CD4-positive, alpha-beta memory T cell (primary cell): ENCODE data around the gene SNX19. TPM values are rescaled to one million over a fixed set of nuclear protein-coding genes. Genes with fewer than 3 reads are reported as not detected.

Source experiments
- CTCF ChIA-PET: fragments of 350-600 bp; sonication (Branson Sonifier 250); formaldehyde crosslinking; loops from one replicate; lab custom pipeline; 2021; ENCODE audit warnings: inconsistent platforms; ENCODE audit not compliant: partially characterized antibody; lab: Charles Lee
- POLR2A ChIA-PET: fragments of 350-600 bp; sonication (Branson Sonifier 250); formaldehyde crosslinking; loops from one replicate; lab custom pipeline; 2021; ENCODE audit not compliant: partially characterized antibody; lab: Charles Lee
- DNase-seq, 5 donors: peaks; one replicate each; pipeline versions ENCODE4 v3.0.0 to v3.0.0-alpha.2; 2020 to 2022; ENCODE audit warnings: mixed read lengths in 1 of 5
- H3K27ac ChIP-seq: one replicate; pipeline ENCODE4 v1.7.0; 2013; ENCODE audit warnings: low read depth, low read length
- H3K27me3 ChIP-seq: 2 replicates; pipeline ENCODE4 v1.7.0; 2013; ENCODE audit warnings: mild to moderate bottlenecking, low read length, moderate library complexity; ENCODE audit not compliant: insufficient read depth
- H3K36me3 ChIP-seq: 2 replicates; pipeline ENCODE4 v1.7.0; 2013; ENCODE audit warnings: mild to moderate bottlenecking, low read length, moderate library complexity; ENCODE audit not compliant: insufficient read depth
- H3K4me1 ChIP-seq: 2 replicates; pipeline ENCODE4 v1.7.0; 2013; ENCODE audit warnings: mild to moderate bottlenecking, low read length, moderate library complexity; ENCODE audit not compliant: insufficient read depth
- H3K4me3 ChIP-seq, 2 donors: one replicate each; pipeline ENCODE4 v1.7.0; 2013; ENCODE audit warnings: low read length in 2 of 2, mild to moderate bottlenecking in 1 of 2
- H3K9me3 ChIP-seq, 2 donors: one replicate each; pipeline ENCODE4 v1.7.0; 2013; ENCODE audit warnings: low read length in 2 of 2, control low read depth in 1 of 2; ENCODE audit not compliant: control insufficient read depth in 1 of 2
- H3K27ac Mint-ChIP-seq, 7 donors: one replicate each; pipeline ENCODE4 v1.8.0; 2020 to 2021; ENCODE audit warnings: mixed read lengths in 7 of 7, mild to moderate bottlenecking in 6 of 7, inconsistent platforms in 3 of 7, moderate library complexity in 3 of 7
- H3K27me3 Mint-ChIP-seq, 2 donors: one replicate each; pipeline ENCODE4 v1.8.0; 2020 to 2021; ENCODE audit warnings: mixed read lengths in 2 of 2
- H3K36me3 Mint-ChIP-seq, 2 donors: one replicate each; pipeline ENCODE4 v1.8.0; 2020 to 2021; ENCODE audit warnings: mixed read lengths in 2 of 2, inconsistent platforms in 1 of 2, mild to moderate bottlenecking in 1 of 2
- H3K4me1 Mint-ChIP-seq, 4 donors: one replicate each; pipeline ENCODE4 v1.8.0; 2020 to 2021; ENCODE audit warnings: mixed read lengths in 4 of 4, mild to moderate bottlenecking in 1 of 4
- H3K4me3 Mint-ChIP-seq, 8 donors: one replicate each; pipeline ENCODE4 v1.8.0; 2020 to 2021; ENCODE audit warnings: mixed read lengths in 8 of 8, mild to moderate bottlenecking in 7 of 8, moderate library complexity in 6 of 8, inconsistent platforms in 3 of 8
- H3K9me3 Mint-ChIP-seq, 8 donors: one replicate each; pipeline ENCODE4 v1.8.0; 2020 to 2021; ENCODE audit warnings: mixed read lengths in 8 of 8, mild to moderate bottlenecking in 5 of 8, inconsistent platforms in 3 of 8, moderate library complexity in 1 of 8
- intact Hi-C: fragments of 100-400 bp; cut with micrococcal nuclease; formaldehyde crosslinking; loops from one replicate; pipeline ENCODE4 v1.15.1; 2023
- polyA plus RNA-seq, 2 donors: library from polyadenylated mRNA; unstranded; fragments of 300-500 nt; fragmentation: Illumina TruSeq; gene quantifications; one replicate each; pipeline ENCODE4 v1.2.3, GENCODE V29; 2021
- total RNA-seq, 2 experiments: library from RNA; stranded (reverse); gene quantifications; one replicate each; pipeline ENCODE4 v1.2.3, GENCODE V29; 2021

The SNX19 gene
- total and polyA plus RNA-seq, 4 experiments from 2014 or later: 21.4 to 94.2 (median 57.1) TPM

GRCh38 chr11:130886704-130887103, 29.6 kb downstream of the SNX19 start:
- peaks cover 0 to 3% (median 3%) of the 10 kb centered on the region in 4 donors for H3K4me1 Mint-ChIP-seq
- H3K4me3 ChIP-seq: no peak overlapping the region
- ChIA-PET POLR2A (no interaction called here), CTCF (interaction anchor here (0.9 to 1.0 kb wide), 2 partner anchors 25 to 454 kb away, joined by 3 read pairs; no protein-coding TSS in a partner anchor)
- H3K36me3 Mint-ChIP-seq: peaks cover 28 to 61% of the 10 kb centered on the region in 2 donors
- H3K27me3 Mint-ChIP-seq: no peaks in the 10 kb centered on the region
- peak overlapping the region in 4 of 7 donors; percentile 19 to 88 (median 68) for H3K27ac Mint-ChIP-seq
- H3K9me3 ChIP-seq: no peaks in the 10 kb centered on the region
- intact Hi-C loops: no loop called here
- no peaks in the 10 kb centered on the region for H3K27me3 ChIP-seq
- H3K4me1 ChIP-seq: no peaks in the 10 kb centered on the region
- no peak overlapping the region for H3K27ac ChIP-seq
- H3K36me3 ChIP-seq: peaks cover 14% of the 10 kb centered on the region
- no peak overlapping the region for H3K4me3 Mint-ChIP-seq
- H3K9me3 Mint-ChIP-seq: no peaks in the 10 kb centered on the region
- DNase-seq: no peak

DNA sequence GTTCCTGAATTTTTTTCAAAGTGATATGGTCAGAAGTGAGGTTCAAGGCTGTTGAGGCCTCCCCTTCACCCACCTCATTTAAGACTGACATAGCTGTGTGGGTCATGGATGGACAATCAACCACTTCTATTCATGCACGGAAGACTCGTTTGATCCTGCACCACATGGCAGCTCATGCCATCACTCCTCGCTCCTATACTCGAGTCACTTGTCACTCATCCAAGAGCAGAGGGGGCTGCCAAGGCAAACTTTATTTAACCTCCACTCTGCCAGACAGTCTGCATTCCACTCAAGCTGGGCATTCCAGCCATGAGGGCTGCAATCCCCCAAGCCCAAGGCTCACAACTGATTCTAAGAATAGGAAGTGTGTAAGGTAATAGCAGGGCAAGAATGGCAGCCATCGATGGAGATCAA, 34.1 kb downstream of the SNX19 start:
- Mint-ChIP-seq H3K27me3 (no peaks in the 10 kb centered on the region), H3K4me3 (no peak overlapping the region), H3K36me3 (peaks cover 54 to 95% of the 10 kb centered on the region in 2 donors), H3K9me3 (no peaks in the 10 kb centered on the region), H3K4me1 (peaks cover 0 to 3% (median 0%) of the 10 kb centered on the region in 4 donors), H3K27ac (peak overlapping the region in 1 of 7 donors; percentile 82)
- H3K36me3 ChIP-seq: peaks cover 57% of the 10 kb centered on the region
- ChIA-PET CTCF (interaction anchor here (0.9 to 4.4 kb wide), 3 partner anchors 12 to 20 kb away, joined by 3 to 18 read pairs (median 6); no protein-coding TSS in a partner anchor), POLR2A (no interaction called here)
- no peaks in the 10 kb centered on the region for H3K9me3 ChIP-seq
- H3K4me1 ChIP-seq: no peaks in the 10 kb centered on the region
- DNase-seq: no peak
- intact Hi-C loops: no loop called here
- H3K27me3 ChIP-seq: no peaks in the 10 kb centered on the region
- H3K27ac ChIP-seq: no peak overlapping the region
- H3K4me3 ChIP-seq: no peak overlapping the region

DNA sequence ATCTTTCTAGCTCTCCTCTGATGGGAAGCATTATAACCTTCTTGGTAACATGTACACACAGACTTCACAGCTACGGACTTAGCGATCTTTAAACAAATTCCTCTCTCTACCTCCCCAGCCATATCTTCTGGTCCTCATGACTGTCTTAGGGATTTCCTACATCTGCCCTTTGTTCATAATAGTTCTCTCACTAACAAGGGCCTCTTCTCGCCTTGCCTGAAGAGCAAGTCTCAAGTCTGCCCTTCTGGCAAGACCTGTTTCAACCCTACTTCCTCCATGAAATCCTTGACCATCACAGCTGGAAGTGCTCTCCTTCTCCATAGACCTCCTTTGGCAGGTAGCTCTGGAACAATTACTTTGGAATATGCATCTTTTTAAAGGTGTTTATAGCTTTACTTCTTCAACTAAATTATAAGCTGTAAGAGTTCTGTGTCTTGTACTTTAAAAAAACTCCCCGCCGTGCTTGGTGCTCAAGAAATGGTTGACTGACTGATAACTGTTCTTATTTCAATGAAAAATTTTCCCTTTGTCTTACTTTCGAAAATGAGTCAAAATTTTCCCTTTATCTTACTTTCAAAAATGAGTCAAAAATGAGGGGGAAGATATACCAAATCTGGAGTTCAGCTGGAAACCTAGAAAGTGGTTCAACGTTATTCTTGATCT, 34.7 kb downstream of the SNX19 start:
- H3K4me1 Mint-ChIP-seq: peaks cover 0 to 2% (median 0%) of the 10 kb centered on the region in 4 donors
- H3K27me3 Mint-ChIP-seq: no peaks in the 10 kb centered on the region
- peaks cover 62% of the 10 kb centered on the region for H3K36me3 ChIP-seq
- H3K36me3 Mint-ChIP-seq: peaks cover 50 to 95% of the 10 kb centered on the region in 2 donors
- H3K4me3 Mint-ChIP-seq: no peak overlapping the region
- H3K4me1 ChIP-seq: no peaks in the 10 kb centered on the region
- no peak overlapping the region for H3K4me3 ChIP-seq
- no peaks in the 10 kb centered on the region for H3K9me3 ChIP-seq
- H3K27ac Mint-ChIP-seq: peak overlapping the region in 3 of 7 donors; percentile 20 to 82 (median 61)
- no peaks in the 10 kb centered on the region for H3K9me3 Mint-ChIP-seq
- no peak for DNase-seq
- intact Hi-C loops: no loop called here
- no peaks in the 10 kb centered on the region for H3K27me3 ChIP-seq
- no peak overlapping the region for H3K27ac ChIP-seq
- ChIA-PET CTCF (interaction anchor here (0.7 to 4.4 kb wide), 5 partner anchors 13 to 19 kb away, joined by 3 to 18 read pairs (median 4); no protein-coding TSS in a partner anchor), POLR2A (no interaction called here)

- no peaks in the 10 kb centered on the region for H3K9me3 ChIP-seq
- peaks cover 68% of the 10 kb centered on the region for H3K36me3 ChIP-seq
- no peak overlapping the region for H3K27ac ChIP-seq
- no peak for DNase-seq
- Mint-ChIP-seq H3K9me3 (no peaks in the 10 kb centered on the region), H3K4me1 (peaks cover 0 to 2% (median 0%) of the 10 kb centered on the region in 4 donors), H3K27ac (no peak overlapping the region), H3K36me3 (peaks cover 64 to 94% of the 10 kb centered on the region in 2 donors), H3K27me3 (no peaks in the 10 kb centered on the region), H3K4me3 (no peak overlapping the region)
- CTCF ChIA-PET: interaction anchor here (0.7 to 1.8 kb wide), 4 partner anchors 13 to 25 kb away, joined by 3 to 6 read pairs (median 4); no protein-coding TSS in a partner anchor
- no peak overlapping the region for H3K4me3 ChIP-seq
- intact Hi-C loops: no loop called here
- H3K27me3 ChIP-seq: no peaks in the 10 kb centered on the region
- POLR2A ChIA-PET: no interaction called here
- H3K4me1 ChIP-seq: no peaks in the 10 kb centered on the region
These were observed 36.4 kb downstream of the SNX19 start for GRCh38 chr11:130879836-130880235.

DNA sequence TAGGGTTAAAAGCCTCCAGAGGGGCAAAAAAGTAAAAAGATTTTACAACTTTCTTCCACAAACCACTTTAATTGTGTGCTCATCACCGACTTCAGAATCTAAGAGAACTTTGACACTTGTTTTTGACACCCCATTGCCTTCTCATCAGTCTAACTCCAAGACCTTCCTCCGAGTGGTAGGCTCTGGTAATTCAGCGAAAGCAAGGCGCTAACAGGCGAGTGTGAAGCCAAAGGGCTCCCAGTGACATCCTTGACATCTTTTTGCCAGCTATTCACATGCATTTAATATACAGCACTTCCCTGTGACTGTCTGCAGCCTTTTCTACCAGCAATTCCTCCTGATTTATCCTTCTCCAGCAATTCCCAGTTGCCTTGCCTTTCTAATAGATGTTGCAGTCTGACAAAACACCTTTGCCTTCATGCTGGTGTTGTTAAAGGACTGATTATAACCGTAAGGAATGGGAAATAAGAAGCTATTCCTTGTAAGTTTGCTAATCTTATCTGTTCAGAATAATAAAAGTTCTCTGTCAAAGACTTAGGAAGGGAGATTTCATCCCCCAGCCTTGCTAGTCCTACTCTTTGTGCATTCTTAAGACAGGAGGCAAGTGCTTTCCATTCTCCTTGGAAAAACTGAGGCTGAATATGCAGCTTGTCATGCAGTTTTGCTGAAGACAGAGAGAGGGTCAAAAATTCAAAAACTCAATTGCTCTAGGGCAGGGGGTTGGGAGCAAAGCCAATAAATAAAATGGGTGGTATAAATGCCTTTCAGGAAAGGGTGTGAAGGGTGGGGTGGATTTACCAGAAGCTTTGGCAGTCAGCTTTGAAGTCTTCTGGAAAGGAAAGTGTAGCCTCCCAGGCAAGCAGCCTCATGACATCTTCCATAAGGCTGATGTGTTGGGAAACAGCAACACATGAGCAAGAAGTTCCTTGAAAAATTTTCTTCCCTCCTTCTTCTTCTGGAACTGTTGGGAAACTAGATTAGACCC, 39.1 kb downstream of the SNX19 start:
- intact Hi-C loops: no loop called here
- Mint-ChIP-seq H3K4me3 (no peak overlapping the region), H3K36me3 (peaks cover 57 to 89% of the 10 kb centered on the region in 2 donors), H3K27me3 (no peaks in the 10 kb centered on the region), H3K9me3 (no peaks in the 10 kb centered on the region), H3K27ac (peak overlapping the region in 1 of 7 donors; percentile 46), H3K4me1 (no peaks in the 10 kb centered on the region)
- DNase-seq: no peak
- CTCF ChIA-PET: interaction anchor here (0.7 to 3.1 kb wide), 4 partner anchors 11 to 34 kb away, joined by 3 to 19 read pairs (median 6); no protein-coding TSS in a partner anchor
- Histone ChIP-seq H3K36me3 (peaks cover 63% of the 10 kb centered on the region), H3K27ac (no peak overlapping the region), H3K4me3 (no peak overlapping the region), H3K27me3 (no peaks in the 10 kb centered on the region), H3K9me3 (no peaks in the 10 kb centered on the region), H3K4me1 (no peaks in the 10 kb centered on the region)
- POLR2A ChIA-PET: no interaction called here

DNA sequence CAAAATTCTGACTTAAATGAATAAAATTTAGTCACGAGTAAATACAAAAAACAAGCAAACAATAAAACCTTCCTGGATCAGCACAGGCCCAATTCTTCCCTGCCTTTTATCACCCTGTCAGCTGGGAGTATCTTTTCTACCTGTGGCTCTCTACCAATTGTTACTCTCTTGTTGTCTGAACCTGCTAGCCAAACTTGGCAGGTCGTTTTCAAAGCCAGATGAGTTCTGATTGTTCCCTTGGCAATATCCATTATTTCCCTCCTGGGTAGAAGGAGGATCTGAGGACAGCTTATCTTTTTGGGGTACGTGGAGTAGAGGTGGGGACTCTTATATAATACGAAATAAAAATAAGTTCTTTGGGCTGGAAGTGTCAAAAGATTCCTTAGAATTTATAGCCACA, 40.2 kb downstream of the SNX19 start:
- Mint-ChIP-seq H3K36me3 (peaks cover 54 to 86% of the 10 kb centered on the region in 2 donors), H3K9me3 (no peaks in the 10 kb centered on the region), H3K4me3 (no peak overlapping the region), H3K27me3 (no peaks in the 10 kb centered on the region), H3K27ac (peak overlapping the region in 1 of 7 donors; percentile 51), H3K4me1 (no peaks in the 10 kb centered on the region)
- ChIA-PET CTCF (interaction anchor here (2.1 to 3.1 kb wide), 2 partner anchors 14 to 19 kb away, joined by 10 to 19 read pairs; no protein-coding TSS in a partner anchor), POLR2A (no interaction called here)
- no peak for DNase-seq
- H3K36me3 ChIP-seq: peaks cover 61% of the 10 kb centered on the region
- no peaks in the 10 kb centered on the region for H3K9me3 ChIP-seq
- H3K27me3 ChIP-seq: no peaks in the 10 kb centered on the region
- intact Hi-C loops: no loop called here
- no peaks in the 10 kb centered on the region for H3K4me1 ChIP-seq
- H3K4me3 ChIP-seq: no peak overlapping the region
- H3K27ac ChIP-seq: no peak overlapping the region
